T-cell (primary cell): ENCODE results near the gene FOXM1. TPM values are rescaled to one million over a fixed set of nuclear protein-coding genes. Genes with fewer than 3 reads are reported as not detected.

Experiments used
- ATAC-seq, 4 experiments: fragments of 200-7000 bp in 3 of 4; fragments of 150-1000 bp in 1 of 4; cut with Tn5 transposase; replicated peaks in 1 of 4; 1 replicate in 3 of 4; 2 replicates in 1 of 4; pipeline ENCODE4 v1.10.0; 2021; ENCODE audit warnings: moderate library complexity in 3 of 4, mild to moderate bottlenecking in 2 of 4, moderate number of reproducible peaks in 1 of 4
- CTCF ChIA-PET, 2 donors: fragments of 300-600 bp; sonication (Branson Sonifier 250); formaldehyde crosslinking; loops; one replicate each; lab custom pipeline; 2022; ENCODE audit warnings: antibody characterized with exemption in 2 of 2; lab: Charles Lee
- POLR2A ChIA-PET, 2 donors: fragments of 300-600 bp; sonication (Branson Sonifier 250); formaldehyde crosslinking; loops; one replicate each; lab custom pipeline; 2022; ENCODE audit warnings: antibody characterized with exemption in 2 of 2; lab: Charles Lee
- DNase-seq, 35 experiments: peaks; one replicate each; pipeline versions ENCODE4 v3.0.0 to v3.0.0-alpha.2; 2013 to 2023
- H3K27ac ChIP-seq: one replicate; pipeline ENCODE4 v1.5.1; 2013; ENCODE audit warnings: low read length
- H3K27me3 ChIP-seq, 2 experiments: replicated peaks in 1 of 2; 1 replicate in 1 of 2; 2 replicates in 1 of 2; pipeline versions ENCODE4 v1.6.1 to v1.7.0; 2013; ENCODE audit warnings: low read length in 1 of 2, mixed read lengths in 1 of 2; ENCODE audit not compliant: control insufficient read depth in 2 of 2, insufficient read depth in 2 of 2; ENCODE audit errors: extremely low read depth in 1 of 2
- H3K36me3 ChIP-seq, 2 donors: 1 replicate in 1 of 2; 2 replicates in 1 of 2; pipeline versions ENCODE4 v1.6.1 to v1.7.0; 2013; ENCODE audit warnings: low read length in 1 of 2; ENCODE audit not compliant: control insufficient read depth in 2 of 2, insufficient read depth in 1 of 2; ENCODE audit errors: extremely low read depth in 1 of 2
- H3K4me1 ChIP-seq, 2 experiments: 1 replicate in 1 of 2; 2 replicates in 1 of 2; pipeline versions ENCODE4 v1.6.1 to v1.7.0; 2013; ENCODE audit warnings: low read length in 2 of 2, mixed read lengths in 1 of 2; ENCODE audit not compliant: insufficient read depth in 2 of 2, control insufficient read depth in 1 of 2; ENCODE audit errors: extremely low read depth in 1 of 2
- H3K4me3 ChIP-seq, 2 donors: 1 replicate in 1 of 2; 2 replicates in 1 of 2; pipeline versions ENCODE4 v1.5.1 to v1.7.0; 2013; ENCODE audit warnings: mild to moderate bottlenecking in 2 of 2, low read length in 1 of 2, moderate library complexity in 1 of 2; ENCODE audit not compliant: control insufficient read depth in 1 of 2; ENCODE audit errors: extremely low read depth in 1 of 2
- H3K9me3 ChIP-seq: 2 replicates; pipeline ENCODE4 v1.7.0; 2013
- H3K27ac Mint-ChIP-seq, 2 donors: one replicate each; pipeline ENCODE4 v1.8.0; 2020 to 2021; ENCODE audit warnings: mild to moderate bottlenecking in 2 of 2, mixed read lengths in 2 of 2
- H3K27me3 Mint-ChIP-seq, 2 donors: one replicate each; pipeline ENCODE4 v1.8.0; 2021 to 2022; ENCODE audit warnings: mixed read lengths in 2 of 2
- H3K36me3 Mint-ChIP-seq: one replicate; pipeline ENCODE4 v1.8.0; 2021; ENCODE audit warnings: mixed read lengths
- H3K4me1 Mint-ChIP-seq, 3 donors: one replicate each; pipeline ENCODE4 v1.8.0; 2020 to 2022; ENCODE audit warnings: mixed read lengths in 3 of 3, mild to moderate bottlenecking in 1 of 3
- H3K4me3 Mint-ChIP-seq, 3 donors: one replicate each; pipeline ENCODE4 v1.8.0; 2020 to 2022; ENCODE audit warnings: mild to moderate bottlenecking in 3 of 3, mixed read lengths in 3 of 3, moderate library complexity in 3 of 3
- H3K9me3 Mint-ChIP-seq, 3 donors: one replicate each; pipeline ENCODE4 v1.8.0; 2020 to 2022; ENCODE audit warnings: mixed read lengths in 3 of 3
- WGBS: methylation state at CpG from one replicate; pipeline ENCODE4 v1.1.5; 2013; ENCODE audit warnings: missing lambda C conversion rate; ENCODE audit not compliant: insufficient coverage; 5-methylcytosine and 5-hydroxymethylcytosine counted together
- total RNA-seq, 35 experiments: library from RNA in 6 of 35; stranded (reverse) in 6 of 35; fragments of 120-200 nt in 1 of 35; gene quantifications; one replicate each; pipeline versions ENCODE4 v1.2.1 to v1.2.4 and lab custom pipeline; 2013 to 2026

FOXM1 gene
- total RNA-seq, 5 donors from 2014 or later (not counting 1 experiment from before 2014, with no cell fraction given) = 0.82 to 1.6 (median 1.1) TPM

GRCh38 chr12:2832550-2833127 lies 44.3 kb downstream of the FOXM1 start:
- Mint-ChIP-seq H3K4me1 (peaks cover 3 to 14% (median 8%) of the 10 kb centered on the region in 3 donors), H3K27me3 (no peaks in the 10 kb centered on the region), H3K36me3 (peaks cover 29% of the 10 kb centered on the region), H3K27ac (peak overlapping the region in 1 of 2 donors; percentile 27), H3K9me3 (no peaks in the 10 kb centered on the region), H3K4me3 (no peak overlapping the region)
- H3K27me3 ChIP-seq = no peaks in the 10 kb centered on the region
- H3K36me3 ChIP-seq = peaks cover 0 to 18% of the 10 kb centered on the region in 2 donors
- no peaks in the 10 kb centered on the region for H3K9me3 ChIP-seq
- peaks cover 0 to 7% of the 10 kb centered on the region in 2 experiments for H3K4me1 ChIP-seq
- no peak for DNase-seq
- H3K27ac ChIP-seq = no peak overlapping the region
- WGBS = 100% methylated on average over 3 of the region's 6 CpGs
- H3K4me3 ChIP-seq = no peak overlapping the region
- POLR2A ChIA-PET = interaction anchor here in 1 of 2 donors (0.6 kb wide), 1 partner anchor 29 kb away, joined by 6 read pairs; no protein-coding TSS in a partner anchor
- ATAC-seq = no peak
- CTCF ChIA-PET = interaction anchor here in 1 of 2 donors (0.6 kb wide), 1 partner anchor 35 kb away, joined by 3 read pairs; no protein-coding TSS in a partner anchor

DNA sequence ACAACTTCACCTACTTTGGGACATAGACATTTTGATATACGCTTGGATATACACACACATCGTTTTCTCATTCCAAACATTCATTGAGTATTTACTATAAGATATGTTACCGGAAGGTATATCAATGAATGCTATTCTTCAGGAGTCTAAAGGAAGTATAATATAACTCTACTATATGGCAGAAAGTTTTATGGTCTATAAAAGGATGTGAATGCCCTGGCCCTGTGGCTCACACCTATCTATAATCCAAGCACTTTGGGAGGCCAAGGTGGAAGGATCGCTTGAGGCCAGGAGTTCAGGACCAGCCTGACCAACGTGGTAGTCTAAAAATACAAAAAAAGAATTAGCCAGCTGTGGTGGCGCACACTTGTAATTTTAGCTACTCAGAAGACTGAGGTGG lies 47.7 kb downstream of the FOXM1 start:
- WGBS = 80% methylated on average over 2 of the region's 6 CpGs
- H3K4me1 Mint-ChIP-seq = peaks cover 0 to 8% (median 0%) of the 10 kb centered on the region in 3 donors
- H3K4me1 ChIP-seq = no peaks in the 10 kb centered on the region
- no peaks in the 10 kb centered on the region for H3K27me3 ChIP-seq
- no peaks in the 10 kb centered on the region for H3K9me3 Mint-ChIP-seq
- H3K27ac Mint-ChIP-seq = no peak overlapping the region
- ATAC-seq = no peak
- peaks cover 2 to 51% of the 10 kb centered on the region in 2 donors for H3K36me3 ChIP-seq
- H3K36me3 Mint-ChIP-seq = peaks cover 46% of the 10 kb centered on the region
- no peaks in the 10 kb centered on the region for H3K27me3 Mint-ChIP-seq
- no peaks in the 10 kb centered on the region for H3K9me3 ChIP-seq
- no peak overlapping the region for H3K4me3 Mint-ChIP-seq
- POLR2A ChIA-PET = no interaction called here
- no peak overlapping the region for H3K4me3 ChIP-seq
- CTCF ChIA-PET = interaction anchor here in 1 of 2 donors (0.6 kb wide), 1 partner anchor 117 kb away, joined by 3 read pairs; no protein-coding TSS in a partner anchor
- no peak overlapping the region for H3K27ac ChIP-seq
- no peak for DNase-seq

DNA sequence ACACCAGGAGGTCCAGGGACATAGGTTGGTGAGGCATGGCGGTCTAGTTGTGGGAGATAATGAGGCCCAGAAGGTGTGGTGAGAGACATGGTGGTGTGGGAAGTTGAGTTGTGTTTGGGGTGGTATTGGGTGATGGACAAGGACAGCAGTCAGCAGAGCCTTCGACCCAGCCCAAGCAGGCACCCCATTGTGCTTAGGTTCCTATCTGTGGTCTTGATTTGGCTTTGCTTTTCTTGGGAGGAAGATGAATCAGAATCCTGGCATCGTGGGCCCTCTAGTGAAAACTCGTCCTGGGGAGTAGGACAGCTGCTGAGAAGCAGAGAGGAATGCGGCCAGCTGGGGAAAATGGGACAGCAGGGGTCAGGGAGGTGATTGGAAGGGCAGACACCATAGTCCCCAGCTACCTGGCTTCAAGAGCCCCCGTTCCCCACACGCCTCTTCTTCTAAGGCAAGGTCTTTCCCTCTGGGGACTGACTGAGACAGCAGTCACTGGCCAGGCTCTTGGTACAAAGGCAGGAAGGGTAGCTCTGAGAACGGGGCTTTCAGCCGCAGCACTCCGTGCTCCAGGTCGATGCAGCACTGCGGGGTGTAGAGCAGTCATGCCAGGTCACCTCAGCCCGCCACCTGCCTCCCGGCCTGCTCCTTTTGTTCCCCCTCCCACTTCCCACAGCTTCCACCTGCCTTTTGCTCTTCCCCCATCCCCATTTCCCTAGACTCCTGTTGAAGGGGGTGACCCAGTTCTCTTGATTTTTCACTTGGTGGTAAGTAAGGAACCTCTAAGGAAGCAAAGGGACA lies 50.1 kb downstream of the FOXM1 start:
- ChIA-PET CTCF (no interaction called here), POLR2A (interaction anchor here (0.6 kb wide), 2 partner anchors 17 to 28 kb away, joined by 3 to 5 read pairs; no protein-coding TSS in a partner anchor)
- H3K27ac ChIP-seq = no peak overlapping the region
- no peaks in the 10 kb centered on the region for H3K4me1 ChIP-seq
- H3K27me3 ChIP-seq = no peaks in the 10 kb centered on the region
- no peaks in the 10 kb centered on the region for H3K9me3 ChIP-seq
- no peaks in the 10 kb centered on the region for H3K4me1 Mint-ChIP-seq
- ATAC-seq = no peak
- no peak overlapping the region for H3K4me3 Mint-ChIP-seq
- no peaks in the 10 kb centered on the region for H3K9me3 Mint-ChIP-seq
- no peak overlapping the region for H3K27ac Mint-ChIP-seq
- H3K4me3 ChIP-seq = no peak overlapping the region
- peaks cover 2 to 75% of the 10 kb centered on the region in 2 donors for H3K36me3 ChIP-seq
- H3K36me3 Mint-ChIP-seq = peaks cover 62% of the 10 kb centered on the region
- WGBS = 97% methylated on average over 12 of the region's 14 CpGs
- no peaks in the 10 kb centered on the region for H3K27me3 Mint-ChIP-seq
- DNase-seq = no peak

- Mint-ChIP-seq H3K4me3 (no peak overlapping the region), H3K36me3 (peaks cover 64% of the 10 kb centered on the region), H3K27ac (no peak overlapping the region), H3K9me3 (no peaks in the 10 kb centered on the region), H3K4me1 (no peaks in the 10 kb centered on the region), H3K27me3 (no peaks in the 10 kb centered on the region)
- peaks cover 8 to 82% of the 10 kb centered on the region in 2 donors for H3K36me3 ChIP-seq
- no peaks in the 10 kb centered on the region for H3K9me3 ChIP-seq
- ChIA-PET CTCF (no interaction called here), POLR2A (interaction anchor here in 1 of 2 donors (0.6 kb wide), 1 partner anchor 27 kb away, joined by 5 read pairs; no protein-coding TSS in a partner anchor)
- H3K27me3 ChIP-seq = no peaks in the 10 kb centered on the region
- no peak overlapping the region for H3K4me3 ChIP-seq
- DNase-seq (no peak), ATAC-seq (no peak)
- 100% methylated on average over 1 of the region's 3 CpGs for WGBS
- no peaks in the 10 kb centered on the region for H3K4me1 ChIP-seq
- no peak overlapping the region for H3K27ac ChIP-seq
Observed at GRCh38 chr12:2826036-2826435, 50.9 kb downstream of the FOXM1 start.

- DNase-seq = no peak
- Mint-ChIP-seq H3K27ac (no peak overlapping the region), H3K27me3 (no peaks in the 10 kb centered on the region), H3K36me3 (peaks cover 64% of the 10 kb centered on the region), H3K4me1 (no peaks in the 10 kb centered on the region), H3K9me3 (no peaks in the 10 kb centered on the region), H3K4me3 (no peak overlapping the region)
- no peaks in the 10 kb centered on the region for H3K27me3 ChIP-seq
- 87% methylated on average over 3 of the region's 4 CpGs for WGBS
- no peak for ATAC-seq
- H3K4me3 ChIP-seq = no peak overlapping the region
- no peak overlapping the region for H3K27ac ChIP-seq
- ChIA-PET POLR2A (no interaction called here), CTCF (no interaction called here)
- no peaks in the 10 kb centered on the region for H3K9me3 ChIP-seq
- H3K4me1 ChIP-seq = no peaks in the 10 kb centered on the region
- H3K36me3 ChIP-seq = peaks cover 9 to 82% of the 10 kb centered on the region in 2 donors
Observed at GRCh38 chr12:2825132-2825531, 51.8 kb downstream of the FOXM1 start.

DNA sequence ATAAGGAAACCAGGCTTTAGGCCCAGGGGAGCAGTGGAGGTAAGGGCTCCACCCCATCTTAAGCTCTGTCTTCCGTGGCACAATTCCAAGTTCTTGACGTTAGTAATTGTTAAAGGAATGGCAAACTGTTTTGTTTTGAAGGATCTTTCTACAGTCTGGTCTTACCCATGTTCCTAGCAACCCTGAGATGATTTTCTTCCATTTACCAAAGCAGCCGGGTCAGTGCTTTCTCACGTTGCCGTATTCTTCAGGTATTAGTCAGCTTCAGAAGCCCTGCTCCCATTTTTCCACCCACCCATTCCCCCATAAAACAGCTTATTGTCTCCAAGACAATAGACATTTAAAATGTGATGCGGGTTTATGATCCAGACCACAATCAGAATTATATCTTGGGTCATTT lies 52.4 kb downstream of the FOXM1 start:
- 96% methylated on average over 4 of the region's 6 CpGs for WGBS
- Histone ChIP-seq H3K27ac (no peak overlapping the region), H3K4me1 (no peaks in the 10 kb centered on the region), H3K9me3 (no peaks in the 10 kb centered on the region), H3K4me3 (no peak overlapping the region), H3K36me3 (peaks cover 15 to 86% of the 10 kb centered on the region in 2 donors), H3K27me3 (no peaks in the 10 kb centered on the region)
- H3K9me3 Mint-ChIP-seq = no peaks in the 10 kb centered on the region
- POLR2A ChIA-PET = interaction anchor here in 1 of 2 donors (1.0 kb wide), 1 partner anchor 24 kb away, joined by 3 read pairs; no protein-coding TSS in a partner anchor
- ATAC-seq (no peak), DNase-seq (no peak)
- H3K27ac Mint-ChIP-seq = no peak overlapping the region
- H3K4me3 Mint-ChIP-seq = no peak overlapping the region
- peaks cover 0 to 5% (median 0%) of the 10 kb centered on the region in 3 donors for H3K4me1 Mint-ChIP-seq
- CTCF ChIA-PET = no interaction called here
- peaks cover 69% of the 10 kb centered on the region for H3K36me3 Mint-ChIP-seq
- H3K27me3 Mint-ChIP-seq = no peaks in the 10 kb centered on the region
